Testis (tissue), 3 donors: ENCODE measurements around the gene ANTXR1. TPM values are rescaled to one million over a fixed set of nuclear protein-coding genes. Genes with fewer than 3 reads are reported as not detected.

ENCODE experiments used
- DNase-seq: peaks from one replicate; pipeline ENCODE4 v3.0.0-alpha.2; 2019
- H3K27ac ChIP-seq, 2 donors: fragments of 200-600 bp; sonication (generic); one replicate each; pipeline ENCODE4 v1.5.1; 2019
- H3K27me3 ChIP-seq: fragments of 200-600 bp; sonication (generic); one replicate; pipeline ENCODE4 v1.5.1; 2019
- H3K36me3 ChIP-seq: fragments of 200-600 bp; sonication (generic); one replicate; pipeline ENCODE4 v1.5.1; 2017; ENCODE audit warnings: low read depth; ENCODE audit errors: missing control alignments
- H3K4me1 ChIP-seq: fragments of 200-600 bp; sonication (generic); one replicate; pipeline ENCODE4 v1.5.1; 2019
- H3K4me3 ChIP-seq, 2 donors: fragments of 200-600 bp; sonication (generic); one replicate each; pipeline ENCODE4 v1.5.1; 2017 to 2019
- H3K9me3 ChIP-seq: fragments of 200-600 bp; sonication (generic); one replicate; pipeline ENCODE4 v1.5.1; 2017
- POLR2A ChIP-seq: fragments of 450-650 bp; IDR thresholded peaks from one replicate; pipeline ENCODE4 v1.6.1; 2017; ENCODE audit warnings: antibody characterized with exemption, mild to moderate bottlenecking, moderate library complexity
- WGBS, 2 donors: methylation state at CpG; one replicate each; pipeline ENCODE4 v1.1.5; 2018; 5-methylcytosine and 5-hydroxymethylcytosine counted together
- intact Hi-C: fragments of 100-400 bp; cut with DNase I; formaldehyde crosslinking; loops from one replicate; pipeline ENCODE4 v1.15.1; 2023; ENCODE audit warnings: low total_unique reads
- polyA plus RNA-seq: library from polyadenylated mRNA; stranded (reverse); fragments of 350-450 nt; fragmentation: Illumina TruSeq; extraction: RNeasy Lipid Tissue Mini Kit (QIAGEN cat#74804); gene quantifications from one replicate; pipeline ENCODE4 v1.2.3, GENCODE V29; 2014; ENCODE audit warnings: low read depth, low replicate concordance; ENCODE audit not compliant: insufficient read depth
- total RNA-seq, 2 donors: library from RNA; depleted of rRNA; stranded (reverse); fragments of >200 nt; gene quantifications; one replicate each; pipeline ENCODE4 v1.2.3, GENCODE V29; 2016
- TF ChIP-seq, protein P1 (sequence below), 3 experiments: fragments of 450-650 bp in 2 of 3; fragments of 200-600 bp in 1 of 3; sonication (generic) in 1 of 3; IDR thresholded peaks; one replicate each; pipeline ENCODE4 v1.5.1; 2016 to 2019; ENCODE audit warnings: antibody characterized with exemption in 3 of 3, mild to moderate bottlenecking in 2 of 3, moderate library complexity in 1 of 3

ANTXR1 gene
- total and polyA plus RNA-seq, 3 donors from 2014 or later = 16.6 to 35.7 (median 20.1) TPM

DNA sequence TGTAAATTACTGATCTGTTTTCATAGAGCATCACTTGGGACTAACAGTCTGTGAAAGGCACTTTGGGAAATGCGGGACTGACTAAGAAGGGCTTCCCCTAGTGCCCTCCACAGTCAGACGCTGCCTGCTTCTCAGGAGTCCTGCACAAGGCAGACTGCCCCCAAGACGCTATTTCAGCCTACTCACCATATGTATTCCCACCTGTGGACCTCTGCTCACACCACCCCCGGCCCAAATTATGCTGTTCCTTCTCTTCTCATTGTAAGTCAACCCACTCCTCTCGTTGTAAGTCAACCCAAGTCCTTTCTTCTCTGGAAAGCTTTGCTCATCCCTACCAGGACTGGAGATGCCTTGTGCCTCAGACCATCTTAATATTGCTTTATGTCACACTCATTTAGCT, 198.7 kb downstream of the ANTXR1 start:
- 89% methylated on average over 5 of the region's 5 CpGs for WGBS, 2 donors
- Histone ChIP-seq H3K27me3 (no peaks in the 10 kb centered on the region), H3K36me3 (no peaks in the 10 kb centered on the region), H3K4me1 (no peaks in the 10 kb centered on the region), H3K27ac (no peak overlapping the region), H3K4me3 (no peak overlapping the region), H3K9me3 (no peaks in the 10 kb centered on the region)
- intact Hi-C loops = no loop called here
- no peak for DNase-seq
- TF ChIP-seq POLR2A = no peak
- TF ChIP-seq, protein P1, sequence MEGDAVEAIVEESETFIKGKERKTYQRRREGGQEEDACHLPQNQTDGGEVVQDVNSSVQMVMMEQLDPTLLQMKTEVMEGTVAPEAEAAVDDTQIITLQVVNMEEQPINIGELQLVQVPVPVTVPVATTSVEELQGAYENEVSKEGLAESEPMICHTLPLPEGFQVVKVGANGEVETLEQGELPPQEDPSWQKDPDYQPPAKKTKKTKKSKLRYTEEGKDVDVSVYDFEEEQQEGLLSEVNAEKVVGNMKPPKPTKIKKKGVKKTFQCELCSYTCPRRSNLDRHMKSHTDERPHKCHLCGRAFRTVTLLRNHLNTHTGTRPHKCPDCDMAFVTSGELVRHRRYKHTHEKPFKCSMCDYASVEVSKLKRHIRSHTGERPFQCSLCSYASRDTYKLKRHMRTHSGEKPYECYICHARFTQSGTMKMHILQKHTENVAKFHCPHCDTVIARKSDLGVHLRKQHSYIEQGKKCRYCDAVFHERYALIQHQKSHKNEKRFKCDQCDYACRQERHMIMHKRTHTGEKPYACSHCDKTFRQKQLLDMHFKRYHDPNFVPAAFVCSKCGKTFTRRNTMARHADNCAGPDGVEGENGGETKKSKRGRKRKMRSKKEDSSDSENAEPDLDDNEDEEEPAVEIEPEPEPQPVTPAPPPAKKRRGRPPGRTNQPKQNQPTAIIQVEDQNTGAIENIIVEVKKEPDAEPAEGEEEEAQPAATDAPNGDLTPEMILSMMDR (IDR thresholded peaks at IDR 0.05) = no peak

DNA sequence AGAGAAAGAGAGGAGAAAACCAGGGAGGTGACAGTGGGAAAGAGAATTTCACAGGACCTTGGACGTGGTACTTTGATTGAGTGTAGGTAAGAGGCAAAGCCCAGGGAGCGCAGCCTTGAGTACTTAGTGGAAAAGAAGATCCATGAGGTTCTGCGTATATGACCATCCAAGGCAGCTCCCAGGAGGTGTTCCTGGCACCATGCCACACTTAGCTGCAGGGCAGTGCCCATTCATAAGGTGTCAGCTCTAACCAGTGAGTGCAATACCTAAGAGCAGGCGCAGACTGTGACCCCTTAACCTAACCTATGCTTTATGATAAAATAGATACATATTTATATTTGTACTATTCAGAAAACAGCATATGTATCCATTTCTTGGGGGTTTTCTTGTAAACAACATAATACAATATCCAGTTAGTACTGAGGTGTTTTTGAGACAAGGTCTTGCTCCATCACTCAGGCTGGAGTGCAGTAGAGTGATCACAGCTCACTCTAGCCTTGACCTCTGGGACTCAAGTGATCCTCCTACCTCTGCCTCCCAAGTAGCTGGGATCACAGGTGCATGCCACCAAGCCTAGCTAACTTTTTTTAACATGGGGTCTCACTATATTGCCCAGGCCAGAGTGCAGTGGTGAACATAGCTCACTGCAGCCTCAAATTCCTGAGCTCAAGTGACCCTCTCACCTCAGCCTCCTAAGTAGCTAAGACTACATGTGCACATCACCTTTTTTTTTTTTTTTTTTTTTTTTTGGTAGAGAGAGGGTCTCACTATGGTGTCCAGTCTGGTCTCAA, 199.5 kb downstream of the ANTXR1 start:
- DNase-seq = no peak
- WGBS, 2 donors = 91 to 95% methylated on average over 4 of the region's 4 CpGs
- Histone ChIP-seq H3K27ac (no peak overlapping the region), H3K36me3 (no peaks in the 10 kb centered on the region), H3K4me3 (no peak overlapping the region), H3K4me1 (no peaks in the 10 kb centered on the region), H3K27me3 (no peaks in the 10 kb centered on the region), H3K9me3 (no peaks in the 10 kb centered on the region)
- intact Hi-C loops = no loop called here
- TF ChIP-seq POLR2A = no peak
- TF ChIP-seq, protein P1 (IDR thresholded peaks at IDR 0.05) = no peak

DNA sequence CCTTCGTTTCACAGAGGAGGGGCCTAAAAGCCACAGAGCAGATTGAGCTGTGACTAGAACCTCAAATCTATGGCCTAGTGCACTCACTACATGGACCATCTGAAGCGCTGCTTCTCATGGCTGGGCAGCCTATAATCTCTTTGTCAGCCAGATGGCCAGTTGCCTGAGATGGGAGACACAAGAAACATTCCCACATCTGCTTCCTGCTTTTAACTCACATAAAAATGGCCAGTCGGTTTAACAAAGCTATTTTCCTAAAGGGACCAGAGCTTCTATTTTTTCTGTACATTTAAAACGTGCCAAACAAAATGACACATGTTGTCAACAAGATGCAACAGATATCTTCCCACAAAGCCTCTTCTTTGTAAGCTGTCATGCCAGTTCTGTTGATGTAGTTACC, 200.2 kb downstream of the ANTXR1 start:
- intact Hi-C loops = no loop called here

DNA sequence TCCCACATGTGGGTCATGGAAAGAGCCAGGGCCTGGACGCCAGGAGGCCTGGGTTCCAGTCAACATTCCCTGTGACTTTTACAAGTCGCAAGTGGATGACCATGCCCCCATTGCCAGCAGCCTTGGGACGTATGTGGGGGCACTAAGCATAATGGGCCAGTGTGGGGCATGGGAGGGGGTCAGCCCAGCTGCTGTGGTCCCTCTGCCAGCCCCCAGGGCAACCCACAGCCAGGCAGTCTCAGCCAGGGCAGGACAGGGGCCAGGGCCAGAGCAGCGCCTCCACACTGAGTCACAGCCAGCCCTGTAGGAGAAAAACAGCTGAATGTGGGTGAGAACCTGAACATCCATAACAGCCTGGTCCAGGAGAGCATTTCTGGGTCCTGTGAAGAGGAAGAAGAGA, 200.8 kb downstream of the ANTXR1 start:
- no peaks in the 10 kb centered on the region for H3K36me3 ChIP-seq
- no peak for TF ChIP-seq POLR2A
- TF ChIP-seq, protein P1 (IDR thresholded peaks at IDR 0.05) = no peak
- DNase-seq = no peak
- no peak overlapping the region for H3K4me3 ChIP-seq
- intact Hi-C loops = no loop called here
- no peaks in the 10 kb centered on the region for H3K9me3 ChIP-seq
- no peaks in the 10 kb centered on the region for H3K27me3 ChIP-seq
- 74 to 98% methylated on average over 4 of the region's 4 CpGs for WGBS, 2 donors
- H3K27ac ChIP-seq = no peak overlapping the region
- H3K4me1 ChIP-seq = peaks cover 3% of the 10 kb centered on the region

More for the DNA sequence above, 200.2 kb downstream of the ANTXR1 start:
- no peaks in the 10 kb centered on the region for H3K27me3 ChIP-seq
- H3K27ac ChIP-seq = no peak overlapping the region
- peaks cover 3% of the 10 kb centered on the region for H3K4me1 ChIP-seq
- H3K36me3 ChIP-seq = no peaks in the 10 kb centered on the region
- WGBS, 2 donors = 63% methylated on average over 4 of the region's 4 CpGs
- TF ChIP-seq POLR2A = no peak
- TF ChIP-seq, protein P1 (IDR thresholded peaks at IDR 0.05) = no peak
- H3K4me3 ChIP-seq = no peak overlapping the region
- H3K9me3 ChIP-seq = no peaks in the 10 kb centered on the region
- no peak for DNase-seq

DNA sequence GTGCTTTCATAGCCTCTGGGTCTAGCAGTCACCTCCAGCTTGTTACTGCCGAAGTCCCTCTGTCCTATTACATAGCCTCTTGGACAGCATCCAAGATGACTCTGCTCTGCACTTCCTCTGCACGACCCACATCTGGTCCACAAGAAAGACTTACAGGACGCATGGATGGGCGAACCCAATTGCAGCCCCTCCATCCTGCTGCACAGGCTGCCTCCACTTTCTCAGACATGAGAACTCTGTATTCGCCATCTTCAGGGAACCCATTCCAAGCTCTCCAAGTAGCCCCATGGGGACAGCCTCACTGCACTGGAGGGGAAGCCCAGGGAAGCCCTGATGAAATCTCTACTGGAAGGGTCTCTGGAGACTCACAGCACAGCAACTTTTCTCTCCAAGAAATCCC, 201.9 kb downstream of the ANTXR1 start:
- no peak overlapping the region for H3K4me3 ChIP-seq
- no peak overlapping the region for H3K27ac ChIP-seq
- no peaks in the 10 kb centered on the region for H3K9me3 ChIP-seq
- intact Hi-C loops = no loop called here
- peaks cover 3% of the 10 kb centered on the region for H3K4me1 ChIP-seq
- TF ChIP-seq POLR2A = no peak
- TF ChIP-seq, protein P1 (IDR thresholded peaks at IDR 0.05) = no peak
- no peak for DNase-seq
- no peaks in the 10 kb centered on the region for H3K36me3 ChIP-seq
- H3K27me3 ChIP-seq = no peaks in the 10 kb centered on the region
- 59 to 72% methylated on average over 5 of the region's 5 CpGs for WGBS, 2 donors
